ELR (cell line): Measurements from ENCODE around the gene PEX6.
"Not testable (repeated sequence)": the region's sequence is repeated elsewhere in the genome, so short reads cannot be mapped to it uniquely, and the experiment has no call there.

Experiments used
- DNase-seq: peaks from one replicate; pipeline ENCODE4 v3.0.0-alpha.2; 2015; ENCODE audit warnings: low read depth

The PEX6 gene

DNA sequence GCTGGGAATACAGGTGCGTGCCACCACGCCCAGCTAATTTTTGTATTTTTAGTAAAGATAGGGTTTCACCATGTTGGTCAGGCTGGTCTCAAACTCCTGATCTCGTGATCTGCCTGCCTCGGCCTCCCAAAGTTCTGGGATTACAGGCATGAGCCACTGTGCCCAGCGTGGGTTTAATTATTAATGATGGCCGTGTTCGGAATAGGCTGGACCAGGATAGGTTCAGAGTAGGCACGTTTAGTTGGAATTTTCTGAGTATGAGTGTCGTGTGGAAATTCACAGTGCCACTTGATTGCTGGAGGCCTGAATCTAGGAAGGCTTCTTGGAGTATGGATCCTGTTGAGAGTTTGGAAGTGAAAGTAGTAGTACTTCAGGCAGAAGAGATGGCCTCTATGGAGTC, 19.2 kb upstream of the PEX6 start:
- not testable (repeated sequence) for DNase-seq

DNA sequence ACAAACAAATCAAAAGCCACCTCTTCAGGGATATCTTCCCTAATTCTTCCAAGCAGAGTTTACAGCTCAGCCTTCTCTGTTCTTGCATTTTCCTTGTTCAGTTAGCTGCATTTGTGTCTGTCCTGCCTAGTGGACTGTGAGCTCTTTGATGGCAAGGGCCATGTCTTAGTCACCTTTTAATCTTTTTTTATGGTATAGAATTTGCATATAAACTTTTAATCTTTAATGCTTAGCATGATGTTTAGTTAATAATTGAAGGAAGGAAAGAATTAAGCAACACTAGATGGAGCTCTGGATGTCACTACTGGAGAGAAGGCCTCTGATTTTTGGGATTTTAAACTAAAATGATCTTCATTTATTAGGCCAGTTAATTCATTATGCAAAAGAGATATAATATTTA, 17.5 kb upstream of the PEX6 start:
- DNase-seq = peak; percentile 15

GRCh38 chr6:42993445-42993844, 14.5 kb upstream of the PEX6 start:
- DNase-seq = peak; percentile 9

GRCh38 chr6:42989923-42990322, 10.9 kb upstream of the PEX6 start:
- DNase-seq = no peak

DNA sequence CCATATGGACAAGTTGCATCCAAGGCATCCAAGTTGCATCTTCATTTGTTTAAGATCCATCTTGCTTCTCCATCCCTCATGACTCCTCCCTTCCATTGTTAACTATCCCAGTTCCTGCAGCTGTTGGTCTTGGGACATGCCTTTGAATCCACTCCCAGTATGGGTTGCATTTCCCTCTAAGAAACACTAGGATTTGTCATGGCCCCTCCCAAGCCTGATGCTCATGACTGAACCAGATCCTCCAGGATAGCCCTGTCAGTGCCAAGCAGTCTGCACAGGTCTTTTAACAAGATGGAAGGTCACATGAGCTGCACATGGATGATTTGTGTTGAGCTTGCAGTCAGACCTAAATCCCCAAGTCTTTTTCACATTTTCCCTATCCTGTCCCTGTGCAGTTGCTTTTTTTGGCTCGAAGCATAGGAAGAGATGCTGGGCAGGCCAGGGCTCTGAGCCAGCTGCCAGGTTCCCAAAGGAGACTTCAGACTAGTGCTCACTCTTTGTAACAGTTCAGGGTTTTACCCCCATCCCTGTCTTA, 9.6 kb upstream of the PEX6 start:
- DNase-seq = peak; percentile 40

GRCh38 chr6:42987533-42988451, 8.8 kb upstream of the PEX6 start:
- no peak for DNase-seq

- peak; percentile 37 for DNase-seq
Observed at GRCh38 chr6:42984924-42985475, 6.0 kb upstream of the PEX6 start.

DNA sequence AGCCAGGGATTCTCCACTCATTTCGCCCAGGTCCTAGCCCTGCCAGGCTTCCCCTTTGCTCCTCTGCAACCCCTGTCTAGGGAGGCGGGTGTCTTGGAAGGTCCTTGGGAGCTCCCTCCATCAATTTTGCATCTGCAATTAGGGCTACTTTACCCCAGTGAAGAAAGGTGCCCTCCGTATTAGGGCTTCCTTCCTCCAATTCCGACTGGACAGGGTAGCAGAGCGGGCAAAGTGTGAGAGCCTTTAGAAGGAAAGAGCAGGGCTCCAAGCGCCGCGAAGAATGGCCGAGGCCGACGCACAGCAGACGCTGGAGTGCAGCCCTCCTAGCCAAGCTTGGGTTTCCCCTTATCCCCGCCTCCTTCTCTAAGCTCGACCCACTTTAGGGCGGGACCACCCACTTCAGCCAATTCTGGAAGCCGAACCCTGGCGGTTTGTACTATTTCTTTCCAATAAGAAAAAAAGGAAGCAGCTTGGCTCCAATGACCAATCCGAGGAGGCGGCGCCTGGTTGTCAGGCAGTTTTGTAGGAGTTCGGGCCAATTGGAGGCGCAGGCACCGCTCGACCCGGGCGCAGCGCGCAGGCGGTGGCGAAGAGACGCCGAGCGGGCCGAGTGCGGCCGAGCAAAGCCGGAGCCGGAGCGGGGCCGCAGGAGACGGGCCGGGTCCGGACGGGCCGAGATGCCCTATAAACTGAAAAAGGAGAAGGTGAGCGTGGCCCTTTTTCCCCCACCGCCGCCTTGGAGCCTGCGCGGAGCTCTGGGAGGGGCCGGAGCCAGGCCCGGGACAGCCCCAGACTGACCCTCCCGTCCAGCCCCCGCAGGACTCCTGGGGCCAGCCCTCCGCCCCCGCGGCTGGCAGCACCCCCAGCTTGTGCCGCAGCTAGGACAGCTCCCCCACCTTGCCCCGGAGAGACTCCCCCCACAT, 5.3 kb upstream of the PEX6 start, which contains the start of gene PPP2R5D:
TSS of gene PPP2R5D (plus strand) at position 570 of the 923 bp plus-strand sequence. CDS start at position 678, 108 bp downstream.
- peak; percentile 100 for DNase-seq

DNA sequence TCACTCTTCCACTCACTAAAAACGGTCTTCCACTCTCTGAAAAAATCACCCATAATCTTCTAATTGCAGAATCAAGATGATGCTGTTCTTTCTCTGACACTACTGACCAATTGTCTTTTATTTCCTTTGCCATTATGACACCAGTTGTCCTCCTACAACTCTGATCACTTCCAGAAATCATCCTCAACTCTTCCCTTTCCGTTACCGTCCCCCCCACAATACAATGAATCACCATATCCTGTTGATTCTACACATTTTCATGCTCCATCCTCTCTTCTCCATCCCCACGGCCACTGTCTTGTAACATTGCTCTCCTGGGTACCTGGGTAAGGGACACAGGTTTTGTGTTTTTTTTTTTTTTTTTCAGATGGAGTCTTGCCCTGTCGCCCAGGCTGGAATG, 2.9 kb upstream of the PEX6 start:
- peak; percentile 64 for DNase-seq

GRCh38 chr6:42979523-42980177, 669 bp upstream of the PEX6 start:
- DNase-seq = peak; percentile 74

GRCh38 chr6:42978487-42978838, 518 bp downstream of the PEX6 start:
- DNase-seq = peak; percentile 44

DNA sequence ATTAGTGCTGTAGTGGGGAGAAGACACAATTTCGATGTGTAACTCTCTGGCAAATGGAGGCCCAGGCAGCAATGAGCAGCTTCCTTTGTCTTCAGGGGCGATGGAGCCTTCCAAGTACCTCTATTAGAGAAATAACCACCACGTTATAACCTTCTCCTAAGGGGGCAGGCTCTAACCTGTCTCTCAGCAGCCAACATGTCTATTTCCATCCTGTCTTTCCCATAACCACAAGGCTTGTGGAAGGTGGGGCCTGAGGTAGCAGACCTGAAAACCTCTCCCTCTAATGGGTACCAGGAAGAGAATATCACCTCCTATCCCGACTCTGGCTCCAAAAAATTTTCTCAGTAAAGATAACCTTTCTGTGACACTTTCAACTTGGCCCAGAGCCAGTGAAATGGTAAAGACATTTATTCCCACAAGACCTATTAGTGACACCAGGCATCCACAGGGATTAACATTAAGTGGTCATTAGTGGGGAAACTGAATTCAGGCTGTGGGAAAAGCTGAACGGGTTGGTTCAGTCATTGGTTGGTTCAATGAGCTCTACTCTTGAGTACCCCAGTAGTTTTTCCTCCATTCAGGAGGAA, 4.0 kb downstream of the PEX6 start:
- no peak for DNase-seq

GRCh38 chr6:42973926-42974325, 5.1 kb downstream of the PEX6 start:
- DNase-seq = no peak

DNA sequence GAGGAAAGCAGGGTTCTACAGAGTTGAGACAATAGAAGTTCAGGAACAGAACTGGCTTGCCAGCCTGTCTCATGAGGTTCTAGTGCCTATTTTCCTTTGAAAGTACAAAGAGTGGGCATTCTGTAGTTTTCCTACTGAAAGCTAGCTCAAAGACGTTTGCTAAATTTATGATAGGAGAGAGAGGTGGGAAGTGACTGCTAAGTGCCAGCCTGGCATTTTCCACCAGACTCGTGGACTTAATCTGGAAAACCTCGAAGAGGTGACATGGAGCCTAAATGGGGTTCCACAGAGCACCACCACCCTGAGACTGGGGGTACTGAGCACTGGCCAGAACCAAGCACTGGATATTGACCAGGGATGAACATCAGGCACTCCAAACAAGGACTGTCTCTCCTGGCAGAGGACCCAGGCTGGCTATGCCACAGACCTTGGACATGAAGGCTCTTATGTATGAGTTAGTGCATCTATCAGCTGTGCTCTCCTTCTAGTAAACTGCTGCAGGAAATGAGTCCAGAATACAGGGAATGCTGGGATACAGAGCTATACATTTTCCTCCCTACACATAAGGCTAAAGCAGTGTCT, 7.1 kb downstream of the PEX6 start:
- DNase-seq = no peak

DNA sequence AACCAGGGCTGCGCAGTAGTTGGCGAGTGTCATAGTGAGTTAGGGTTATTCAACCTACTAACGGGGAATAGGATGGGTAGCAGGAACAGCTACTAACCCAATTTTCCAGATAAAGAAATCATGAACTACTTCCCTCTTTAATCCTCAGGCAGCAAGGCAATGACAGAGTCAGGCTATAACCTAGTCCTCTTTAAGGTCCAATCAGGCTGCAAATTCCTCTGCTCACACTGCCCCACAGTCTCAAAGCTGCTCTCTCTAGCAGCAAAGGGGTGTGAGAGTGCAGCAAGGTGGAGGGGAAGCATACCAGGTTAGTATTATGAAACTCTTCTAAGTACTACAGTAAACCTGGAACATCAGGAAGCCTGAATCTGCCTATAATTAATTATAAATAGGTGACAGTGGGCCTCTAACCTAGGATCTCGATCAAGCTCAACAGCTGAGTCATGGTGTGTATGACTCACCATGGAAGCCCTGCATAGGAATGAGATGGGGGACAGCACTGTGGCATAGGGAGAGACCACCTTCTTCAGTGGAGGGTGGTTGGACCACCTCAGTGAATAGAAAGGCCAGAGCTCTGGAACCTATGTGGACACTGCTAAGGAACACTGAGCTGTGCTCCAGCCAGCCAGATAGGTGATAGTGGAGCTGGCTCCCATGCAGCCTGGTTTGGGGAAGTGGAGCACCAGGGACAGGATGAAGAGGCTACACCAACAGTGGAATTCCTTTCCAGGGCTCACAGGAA, 7.9 kb downstream of the PEX6 start:
- peak; percentile 68 for DNase-seq

DNA sequence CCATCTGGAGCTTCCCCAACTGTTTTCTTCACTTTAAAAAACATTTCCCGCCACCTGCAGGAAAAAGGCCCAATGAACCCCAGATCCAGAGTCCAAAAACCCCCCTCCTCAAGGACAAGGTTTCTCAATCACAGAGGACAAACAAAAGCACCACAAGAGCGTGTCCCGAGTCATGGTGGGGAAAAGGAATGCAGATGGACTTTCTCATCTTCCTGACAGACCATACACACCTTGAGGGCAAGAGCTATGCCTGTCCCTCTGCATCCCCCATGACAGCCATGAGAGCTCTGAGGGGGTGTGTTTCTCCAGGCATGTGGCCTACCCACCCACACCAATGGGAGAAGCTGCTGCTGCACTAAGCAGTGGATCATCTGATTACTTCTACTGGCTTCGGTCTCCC, 9.0 kb downstream of the PEX6 start:
- DNase-seq = no peak

GRCh38 chr6:42969431-42969830, 9.6 kb downstream of the PEX6 start:
- DNase-seq = no peak

DNA sequence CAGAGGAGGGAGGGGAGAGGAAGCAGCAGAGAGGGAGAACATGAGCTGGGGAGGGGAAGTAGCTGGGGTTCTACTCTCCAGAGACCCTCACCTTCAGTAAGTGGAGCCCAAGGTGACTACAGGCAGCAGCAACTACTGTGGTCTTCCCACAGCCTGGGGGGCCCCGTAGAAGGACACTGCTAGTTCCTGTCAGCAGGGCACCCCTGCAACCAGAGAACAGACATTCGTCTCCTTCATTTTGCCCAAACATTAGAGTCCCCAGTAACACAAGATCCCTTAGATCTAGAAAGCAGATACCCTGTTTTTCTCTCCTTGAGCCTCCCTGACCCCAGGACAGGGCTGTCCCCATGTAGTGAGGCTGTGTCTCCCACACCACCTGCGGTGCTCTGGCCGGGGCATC, 10.2 kb downstream of the PEX6 start:
- DNase-seq = no peak

- DNase-seq = no peak
Observed at GRCh38 chr6:42968126-42968701, 10.8 kb downstream of the PEX6 start.

- no peak for DNase-seq
Observed at GRCh38 chr6:42967228-42967627, 11.8 kb downstream of the PEX6 start.
